A549 treated with ZK216348 at 1 μM for 4 hours (cell line): Measurements from ENCODE around the gene CTNNA2. TPM values are rescaled to one million over a fixed set of nuclear protein-coding genes. Genes with fewer than 3 reads are reported as not detected.

ENCODE experiments used
- total RNA-seq: library from RNA; stranded (reverse); fragments of 200-300 nt; extraction: Qiagen RNA extraction; gene quantifications from 5 replicates; pipeline ENCODE4 v1.2.3, GENCODE V29; 2022; ENCODE audit warnings: low read depth

CTNNA2 gene
- 0.15 to 0.27 TPM (median 0.21 TPM) in 5 replicates for total RNA-seq

GRCh38 chr2:79512442-79513401, at the start of gene CTNNA2:
CTNNA2 (plus strand) TSS chr2:79513051.

GRCh38 chr2:80303909-80304837, 791.3 kb downstream of the CTNNA2 start, which contains the start of gene LRRTM1:
LRRTM1 (minus strand) TSS chr2:80304752; CDS start chr2:80303819, 933 bp downstream.

